ENCODE data around the gene ENDOU.

- no peak for TF ChIP-seq POLR2AphosphoS5 (IDR thresholded peaks at IDR 0.05)
- TF ChIP-seq CTCF (IDR thresholded peaks at IDR 0.05) = no peak
- no peak for TF ChIP-seq POLR2A (IDR thresholded peaks at IDR 0.05)
- no peak for TF ChIP-seq EP300 (IDR thresholded peaks at IDR 0.05)
Observed at GRCh38 chr12:47751561-47751960, 26.3 kb upstream of the ENDOU start.

Data from upper lobe of left lung (tissue), 4 donors.